Fibroblast of mammary gland (primary cell): ENCODE measurements around the gene ELK1.
A peak's percentile ranks its signal among the peaks of the same experiment; 100 is the strongest.

Experiments
- DNase-seq: peaks from one replicate; pipeline ENCODE4 v3.0.0-alpha.2; 2010; ENCODE audit warnings: low read depth
- H3K4me3 ChIP-seq: 2 replicates; pipeline ENCODE4 v1.5.1; 2011; ENCODE audit warnings: low read depth, mild to moderate bottlenecking, low read length, moderate library complexity; ENCODE audit not compliant: control insufficient read depth
- CTCF ChIP-seq: conservative IDR thresholded peaks from 2 replicates; pipeline ENCODE4 v1.5.1; 2011; ENCODE audit warnings: low read depth, low read length, inconsistent platforms; ENCODE audit not compliant: control insufficient read depth, insufficient read depth

ELK1 gene

GRCh38 chrX:47587906-47588735, 62.2 kb downstream of the ELK1 start:
- no peak overlapping the region for H3K4me3 ChIP-seq
- DNase-seq = peak; percentile 32
- no peak for TF ChIP-seq CTCF

GRCh38 chrX:47587091-47587891, 63.1 kb downstream of the ELK1 start:
- H3K4me3 ChIP-seq = no peak overlapping the region
- DNase-seq = peak; percentile 56
- no peak for TF ChIP-seq CTCF

GRCh38 chrX:47586043-47586787, 64.1 kb downstream of the ELK1 start:
- no peak for DNase-seq
- no peak overlapping the region for H3K4me3 ChIP-seq
- no peak for TF ChIP-seq CTCF
